NCI-H187 treated with DMSO at 0.1 percent for 48 hours (cell line): ENCODE measurements around the gene MAGEH1.

ENCODE experiments used
- DNase-seq: peaks from one replicate; lab custom pipeline; 2025; lab: John Stamatoyannopoulos, UW

MAGEH1 gene

GRCh38 chrX:55490974-55491373 is 39.0 kb downstream of the MAGEH1 start:
- no peak for DNase-seq
